Epidermal melanocyte (primary cell): ENCODE measurements around the gene MBTPS2.
"Not testable (repeated sequence)": the region's sequence is repeated elsewhere in the genome, so short reads cannot be mapped to it uniquely, and the experiment has no call there.

ENCODE experiments used
- DNase-seq: peaks from one replicate; pipeline ENCODE4 v3.0.0; 2011; ENCODE audit warnings: low spot score; ENCODE audit not compliant: insufficient read length

Gene MBTPS2

GRCh38 chrX:21856504-21856903, 17.1 kb downstream of the MBTPS2 start:
- DNase-seq: no peak

DNA sequence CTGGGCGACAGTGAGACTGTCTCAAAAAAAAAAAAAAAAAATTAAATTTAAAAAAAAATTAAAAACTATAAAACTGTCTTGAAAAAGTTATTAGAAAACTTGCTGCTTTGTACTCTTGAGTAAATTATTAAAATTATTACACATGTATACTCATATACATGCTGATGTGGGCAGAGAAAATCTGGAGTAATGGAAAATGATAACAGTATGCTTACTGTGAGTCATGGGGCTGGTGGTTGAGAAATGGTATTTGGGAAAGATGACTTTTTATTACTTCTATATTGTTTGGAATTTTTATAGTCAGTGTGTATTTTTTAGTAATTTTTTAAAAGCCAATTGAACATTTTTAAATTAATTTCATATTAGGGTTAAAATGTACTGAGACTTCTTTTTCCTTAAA, 23.8 kb downstream of the MBTPS2 start:
- no peak for DNase-seq

DNA sequence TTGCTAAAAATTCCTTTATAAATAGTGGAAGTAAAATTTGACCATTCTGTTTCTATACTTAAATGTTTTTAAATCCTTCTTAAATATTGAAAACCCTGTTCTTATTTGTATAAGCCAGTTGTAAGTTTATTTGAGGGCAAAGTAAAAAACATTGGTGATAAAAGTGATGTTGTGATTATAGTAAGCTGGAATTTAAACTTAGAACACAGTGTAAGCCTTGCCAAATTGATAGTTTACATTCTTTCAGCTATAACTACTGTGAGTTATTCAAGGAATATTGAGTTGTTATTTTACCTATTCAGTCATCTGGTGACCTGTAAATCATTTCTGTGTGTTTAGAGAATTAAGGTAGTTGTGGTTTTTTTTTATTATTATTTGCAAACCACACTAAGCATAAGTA, 26.0 kb downstream of the MBTPS2 start:
- DNase-seq: no peak

DNA sequence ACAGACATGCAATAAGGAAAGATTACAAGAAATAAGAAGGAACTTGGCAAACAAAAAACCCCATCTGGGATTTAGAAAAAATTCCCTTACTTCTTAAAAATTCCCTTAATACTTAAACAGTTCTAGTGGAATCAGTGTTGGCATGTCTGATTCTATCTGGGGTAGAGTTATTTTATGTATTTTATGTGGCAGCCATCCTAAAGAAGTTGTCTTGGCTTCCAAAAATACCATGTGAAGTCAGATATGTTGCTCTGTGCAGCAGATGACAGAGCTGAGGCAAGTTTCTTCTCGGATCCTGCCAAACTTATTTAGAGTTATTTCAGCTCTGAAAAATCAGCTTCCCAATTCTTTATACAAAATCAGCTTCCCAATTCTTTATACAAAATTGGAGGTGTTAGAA, 31.1 kb downstream of the MBTPS2 start:
- no peak for DNase-seq

DNA sequence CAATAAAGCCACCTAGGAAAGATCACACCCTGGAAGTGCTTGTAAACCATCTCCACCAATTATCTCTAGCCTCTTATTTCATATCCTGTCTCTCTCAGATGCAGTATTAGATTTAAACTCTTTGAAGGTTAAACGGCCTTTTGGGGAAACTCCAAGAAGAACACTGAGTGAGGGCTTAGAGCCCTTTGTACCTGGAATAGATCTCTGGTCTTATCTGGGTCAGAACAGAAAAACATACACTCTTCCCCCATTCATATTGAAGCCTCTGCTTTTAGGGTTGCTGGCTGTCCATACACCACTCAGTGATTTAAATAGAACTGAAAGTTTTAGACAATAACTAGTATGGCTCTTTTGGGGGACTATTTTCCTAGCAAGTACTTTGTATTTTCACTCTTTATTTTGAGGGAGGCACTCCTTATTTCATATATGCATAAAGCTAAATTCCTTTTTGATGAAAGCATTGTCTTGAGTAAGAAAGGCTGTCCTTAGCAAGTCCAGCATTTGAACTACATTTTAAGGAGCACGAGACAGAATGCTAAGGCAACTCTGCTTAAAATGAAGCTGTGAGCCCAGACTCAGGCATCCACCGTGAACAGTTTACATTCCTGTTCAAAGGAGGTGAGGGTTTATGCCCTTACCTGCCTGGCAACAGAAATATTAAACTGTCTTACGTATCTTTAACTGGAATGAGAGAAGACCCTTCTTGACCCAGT, 33.8 kb downstream of the MBTPS2 start:
- DNase-seq: no peak

DNA sequence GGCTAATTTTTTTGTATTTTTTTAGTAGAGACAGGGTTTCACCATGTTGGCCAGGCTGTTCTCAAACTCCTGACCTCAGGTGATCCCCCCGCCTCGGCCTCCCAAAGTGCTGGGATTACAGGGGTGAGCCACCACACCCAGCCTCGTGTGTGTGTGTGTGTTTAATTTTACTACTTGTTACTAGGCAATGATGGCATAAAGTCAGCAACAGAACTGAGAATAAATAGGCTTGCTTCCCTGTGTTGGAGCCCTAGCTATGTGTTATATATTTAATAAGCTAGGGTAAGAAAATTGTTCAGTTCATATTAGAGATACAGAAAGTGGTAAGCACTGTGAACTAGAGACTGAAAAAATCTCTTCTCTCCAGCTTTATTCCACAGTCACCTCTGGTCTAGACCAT, 34.8 kb downstream of the MBTPS2 start:
- DNase-seq: not testable (repeated sequence)

DNA sequence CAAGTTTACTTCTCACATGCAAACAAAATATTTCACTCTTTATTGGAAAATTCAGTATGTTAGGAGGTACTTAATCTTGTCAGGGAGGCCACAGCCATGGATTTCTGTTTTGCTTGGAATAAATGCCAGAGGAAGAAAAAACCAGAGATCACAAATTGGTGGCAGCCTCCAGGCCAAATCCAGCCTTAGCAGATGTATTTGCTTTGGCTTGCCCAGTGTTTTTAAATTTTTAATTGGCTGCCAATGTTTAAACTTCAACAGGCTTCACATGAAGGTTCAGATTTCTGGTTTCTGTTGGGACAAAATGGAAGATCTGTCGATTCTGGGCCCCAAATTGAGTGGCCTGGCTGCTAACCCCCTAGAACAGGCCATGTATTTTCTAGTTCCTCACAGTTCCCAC, 35.6 kb downstream of the MBTPS2 start:
- DNase-seq: no peak

DNA sequence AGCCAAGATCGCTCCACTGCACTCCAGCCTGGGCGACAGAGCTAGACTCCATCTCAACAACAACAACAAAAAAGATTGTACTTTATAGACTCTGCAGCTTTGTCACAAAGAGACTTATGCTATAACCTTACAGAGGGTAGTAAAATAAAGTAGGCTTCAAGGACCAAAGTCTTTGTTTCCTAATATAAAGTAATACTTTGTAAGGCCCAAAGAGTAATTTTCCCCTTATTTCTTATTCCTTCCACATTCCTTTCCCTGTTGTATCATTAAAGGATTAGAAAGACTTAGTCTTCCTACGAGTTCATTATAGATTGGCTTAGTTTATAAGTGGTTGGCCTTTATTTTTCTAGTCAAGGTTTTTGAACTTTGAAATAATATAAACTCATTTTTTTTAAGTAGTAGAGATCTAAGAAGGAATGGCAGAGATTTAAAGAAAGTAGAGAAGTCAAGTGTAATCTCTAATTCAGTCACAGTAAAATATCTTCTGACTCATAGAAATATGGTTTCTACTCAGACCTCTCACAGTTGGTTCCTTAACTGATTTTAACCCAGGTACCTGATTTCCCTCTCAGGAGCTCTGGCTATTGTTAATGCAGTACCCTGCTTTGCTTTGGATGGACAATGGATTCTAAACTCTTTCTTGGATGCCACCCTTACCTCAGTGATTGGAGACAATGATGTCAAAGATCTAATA, 42.6 kb downstream of the MBTPS2 start:
- DNase-seq: no peak

GRCh38 chrX:21883258-21883657, 43.8 kb downstream of the MBTPS2 start:
- no peak for DNase-seq

DNA sequence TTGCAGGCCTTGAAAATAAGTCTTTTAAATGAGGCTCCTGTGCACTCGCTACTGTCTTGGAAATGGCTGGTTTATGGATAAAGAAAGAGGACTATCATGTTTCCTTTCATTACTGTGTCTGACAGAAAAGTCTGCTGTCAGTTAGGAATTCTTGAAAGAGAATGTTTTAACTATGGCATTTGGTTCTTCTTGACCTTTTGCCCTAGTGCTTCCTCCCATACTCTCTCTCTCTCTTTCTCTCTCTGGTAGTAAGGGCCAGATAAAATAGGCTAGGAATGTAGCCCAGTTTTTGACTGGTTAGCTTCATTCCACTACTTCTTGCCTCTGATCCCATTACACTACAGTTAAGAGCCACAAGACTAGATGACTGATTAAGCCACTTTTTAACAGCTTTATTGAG, 46.2 kb downstream of the MBTPS2 start:
- no peak for DNase-seq

DNA sequence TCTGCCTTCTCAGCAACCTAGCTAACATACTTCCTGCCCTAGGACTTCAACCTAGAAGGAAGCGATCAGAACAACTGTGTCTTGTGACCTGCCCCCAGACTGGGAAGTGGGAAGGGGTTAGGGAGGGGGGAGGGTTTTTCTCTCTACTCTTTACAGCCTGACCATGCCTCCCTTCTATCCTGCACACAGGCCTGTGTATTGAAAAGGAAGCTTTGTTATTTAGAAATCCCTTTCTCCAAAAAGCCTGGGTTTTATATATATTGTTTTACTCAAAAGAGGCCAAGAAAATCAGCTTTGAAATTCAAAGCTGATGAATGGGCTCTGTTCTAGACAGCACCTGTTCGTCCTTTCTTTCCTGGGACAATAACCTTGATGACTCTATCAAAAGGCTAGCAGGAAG, 65.9 kb downstream of the MBTPS2 start:
- no peak for DNase-seq

- no peak for DNase-seq
Measured at GRCh38 chrX:21905953-21906352, 66.5 kb downstream of the MBTPS2 start.

- no peak for DNase-seq
Measured at GRCh38 chrX:21907260-21907659, 67.8 kb downstream of the MBTPS2 start.

DNA sequence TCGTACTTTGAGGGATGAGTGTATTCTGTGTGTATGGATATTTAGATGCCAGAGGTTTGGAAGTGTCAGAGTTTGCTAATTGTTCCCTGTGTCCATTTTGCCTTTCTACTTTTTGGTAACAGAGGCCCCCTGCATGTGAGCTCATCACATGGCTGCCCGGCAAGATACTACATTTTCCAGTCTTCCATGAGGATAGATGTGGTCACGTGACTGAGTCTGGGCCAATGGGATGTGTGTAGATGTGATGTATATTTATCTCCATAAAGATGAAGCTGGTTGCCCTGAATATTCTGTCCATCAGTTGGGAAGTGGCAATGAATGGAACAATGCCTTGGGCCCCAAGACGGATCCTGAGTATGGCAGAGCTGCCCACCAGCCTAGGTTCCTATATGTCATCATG, 72.1 kb downstream of the MBTPS2 start:
- no peak for DNase-seq

GRCh38 chrX:21912220-21912619, 72.8 kb downstream of the MBTPS2 start:
- no peak for DNase-seq

DNA sequence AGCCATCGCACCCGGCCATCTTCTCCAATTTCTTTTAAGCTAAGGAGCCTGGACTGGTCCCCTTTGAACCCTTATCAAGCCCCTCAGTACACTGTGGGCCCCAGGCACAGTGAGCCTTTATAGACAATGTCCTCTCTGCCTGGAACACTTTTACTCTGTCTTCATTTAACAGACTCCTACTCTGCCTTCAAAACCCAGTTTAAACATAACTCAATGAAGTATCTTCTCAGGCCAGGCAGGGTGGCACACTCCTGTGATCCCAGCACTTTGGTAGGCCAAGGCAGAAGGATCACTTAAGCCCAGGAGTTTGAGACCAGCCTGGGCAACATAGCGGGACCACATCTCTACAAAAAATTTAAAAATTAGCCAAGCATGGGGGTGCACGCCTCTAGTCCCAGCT, 73.6 kb downstream of the MBTPS2 start:
- no peak for DNase-seq

DNA sequence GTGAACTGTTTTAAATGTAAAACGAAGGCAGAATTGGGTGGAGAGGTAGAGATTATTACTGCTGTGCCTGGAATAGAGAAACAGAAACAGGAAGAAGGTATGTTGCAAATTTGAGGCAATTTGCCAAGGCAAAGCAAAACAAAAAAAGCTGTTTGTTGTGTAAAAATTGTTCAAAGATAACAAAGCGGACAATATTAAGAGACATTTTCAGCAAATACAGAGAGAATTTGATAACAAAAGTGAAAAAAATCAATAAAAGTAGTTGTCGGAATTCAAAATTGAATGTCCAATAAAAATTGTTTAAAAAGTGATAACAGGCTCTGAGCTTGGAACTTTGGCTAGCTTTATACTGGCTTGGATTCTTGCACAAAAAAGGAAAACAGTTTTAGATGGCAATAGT, 86.7 kb downstream of the MBTPS2 start:
- DNase-seq: no peak

GRCh38 chrX:21926527-21927278, 87.3 kb downstream of the MBTPS2 start:
- DNase-seq: no peak

GRCh38 chrX:21929209-21929608, 89.8 kb downstream of the MBTPS2 start:
- no peak for DNase-seq

GRCh38 chrX:21930986-21931385, 91.6 kb downstream of the MBTPS2 start:
- DNase-seq: no peak

- no peak for DNase-seq
Measured at GRCh38 chrX:21932292-21933002, 93.0 kb downstream of the MBTPS2 start.

GRCh38 chrX:21933077-21933476, 93.7 kb downstream of the MBTPS2 start:
- DNase-seq: no peak
